AG04450 (cell line): ENCODE results near the gene PPP6R1. TPM values are rescaled to one million over a fixed set of nuclear protein-coding genes. Genes with fewer than 3 reads are reported as not detected.

Experiments
- CTCF ChIA-PET: fragments of 300-600, 350-600 bp; formaldehyde crosslinking; extraction: SDS; loops from one replicate; lab custom pipeline; 2022; ENCODE audit warnings: antibody characterized with exemption, inconsistent platforms; lab: Charles Lee
- POLR2A ChIA-PET: fragments of 350-600 bp; formaldehyde crosslinking; extraction: SDS; loops from one replicate; lab custom pipeline; 2021; ENCODE audit warnings: antibody characterized with exemption, inconsistent platforms; lab: Yijun Ruan, JAX
- DNase-seq: peaks from one replicate; pipeline ENCODE4 v3.0.0-alpha.2; 2011; ENCODE audit warnings: low read depth, low spot score
- H3K27ac ChIP-seq: one replicate; pipeline ENCODE4 v1.5.1; 2012; ENCODE audit warnings: low read depth, low read length, control low read depth
- H3K27me3 ChIP-seq: one replicate; pipeline ENCODE4 v1.6.0; 2012; ENCODE audit warnings: low read length; ENCODE audit not compliant: control insufficient read depth, insufficient read depth
- H3K4me3 ChIP-seq: 2 replicates; pipeline ENCODE4 v1.5.1; 2011; ENCODE audit warnings: mild to moderate bottlenecking, low read depth, low read length, control low read depth
- H3K9me3 ChIP-seq: 2 replicates; pipeline ENCODE4 v1.5.1; 2012; ENCODE audit warnings: low read length; ENCODE audit not compliant: control insufficient read depth, insufficient read depth
- CTCF ChIP-seq: IDR thresholded peaks from 2 replicates; pipeline ENCODE4 v1.5.1; 2011; ENCODE audit warnings: low read depth, low read length, control low read depth, inconsistent platforms
- polyA plus RNA-seq: library from polyadenylated mRNA; depleted of rRNA; stranded (reverse); fragments of >200 nt; gene quantifications from 2 replicates; pipeline ENCODE4 v1.2.3, GENCODE V29; 2011

The PPP6R1 gene
- polyA plus RNA-seq, 1 experiment = 24.5 TPM

DNA sequence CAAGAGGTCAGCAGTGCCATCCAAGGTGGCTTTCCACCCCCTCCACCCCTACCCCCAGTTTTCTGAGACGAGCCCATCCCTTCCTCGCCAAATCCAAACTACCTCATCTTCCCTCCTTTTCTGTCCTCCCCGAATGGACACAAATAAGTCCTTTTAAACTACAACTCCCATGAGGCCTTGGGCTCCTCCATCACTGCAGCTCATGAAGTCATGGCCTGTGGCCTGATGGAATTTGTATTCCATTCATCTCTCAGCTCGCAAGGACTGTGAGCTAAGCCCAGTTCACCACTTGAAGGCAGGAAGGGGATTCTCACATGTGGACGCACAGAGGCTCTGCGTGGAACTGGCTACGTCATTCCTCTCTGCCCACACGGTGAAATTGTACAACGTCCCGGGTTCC is 62.0 kb downstream of the PPP6R1 start:
- no peaks in the 10 kb centered on the region for H3K9me3 ChIP-seq
- CTCF ChIA-PET = no interaction called here
- no peak overlapping the region for H3K27ac ChIP-seq
- POLR2A ChIA-PET = no interaction called here
- TF ChIP-seq CTCF = no peak
- DNase-seq = no peak
- no peaks in the 10 kb centered on the region for H3K27me3 ChIP-seq
- H3K4me3 ChIP-seq = no peak overlapping the region

DNA sequence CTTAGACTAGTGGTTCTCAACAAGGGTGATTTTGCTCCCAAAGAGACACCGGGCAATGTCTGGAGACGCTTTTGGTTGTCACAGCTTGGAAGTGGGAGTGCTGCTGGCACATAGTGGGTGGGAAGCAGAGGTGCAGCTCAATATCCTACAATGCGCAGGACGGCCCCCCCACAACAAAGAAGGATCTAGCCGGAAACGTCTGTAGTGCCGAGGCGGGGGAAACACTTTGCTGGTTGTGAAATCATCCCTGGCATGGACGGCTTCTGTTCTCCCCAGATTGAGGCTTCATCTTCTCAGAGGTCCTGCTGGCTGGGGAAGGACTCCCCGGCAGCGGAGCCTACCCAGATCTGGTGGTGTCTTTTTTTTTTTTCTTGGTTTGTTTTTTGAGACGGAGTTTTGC is 65.3 kb downstream of the PPP6R1 start:
- Histone ChIP-seq H3K27me3 (no peaks in the 10 kb centered on the region), H3K9me3 (no peaks in the 10 kb centered on the region; the same call in 1 of the 2 replicates), H3K4me3 (no peak overlapping the region), H3K27ac (no peak overlapping the region)
- POLR2A ChIA-PET = no interaction called here
- TF ChIP-seq CTCF = no peak
- CTCF ChIA-PET = no interaction called here
- DNase-seq = no peak

GRCh38 chr19:55189403-55189835 is 69.4 kb downstream of the PPP6R1 start:
- Histone ChIP-seq H3K27me3 (peaks cover 10% of the 10 kb centered on the region), H3K9me3 (no peaks in the 10 kb centered on the region; the same call in 1 of the 2 replicates), H3K27ac (peak overlapping the region; percentile 73), H3K4me3 (no peak overlapping the region)
- ChIA-PET POLR2A (interaction anchor here (0.6 to 1.1 kb wide), 4 partner anchors 20 to 981 kb away, joined by 3 to 5 read pairs (median 3); partner anchors contain the start of gene PTPRH), CTCF (interaction anchor here (0.6 kb wide), 1 partner anchor 278 kb away, joined by 3 read pairs; no protein-coding TSS in a partner anchor)
- no peak for TF ChIP-seq CTCF
- DNase-seq = peak; percentile 73

DNA sequence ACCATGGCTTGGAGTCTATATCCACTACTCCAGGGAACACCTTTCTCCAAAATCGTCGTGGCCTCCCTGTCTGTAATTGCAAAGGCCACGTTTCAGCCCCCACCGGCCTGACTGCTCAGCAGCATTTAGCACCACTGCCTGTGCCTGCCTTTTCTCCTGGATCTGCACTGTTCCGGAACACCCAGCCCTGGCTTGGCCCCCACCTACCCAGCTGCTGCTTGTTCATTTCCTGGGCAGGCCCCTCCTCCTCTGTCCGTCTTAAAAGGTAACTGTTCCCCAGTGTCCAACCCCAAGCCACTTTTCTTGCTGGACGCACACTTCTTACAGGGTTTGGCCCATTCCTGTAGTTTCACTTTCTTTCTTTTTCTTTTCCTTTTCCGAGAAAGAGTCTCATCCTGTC is 70.2 kb downstream of the PPP6R1 start:
- CTCF ChIA-PET = interaction anchor here (0.6 kb wide), 1 partner anchor 279 kb away, joined by 3 read pairs; no protein-coding TSS in a partner anchor
- no peak for TF ChIP-seq CTCF
- peaks cover 10% of the 10 kb centered on the region for H3K27me3 ChIP-seq
- no peak overlapping the region for H3K4me3 ChIP-seq
- H3K9me3 ChIP-seq = no peaks in the 10 kb centered on the region; the same call in 1 of the 2 replicates
- H3K27ac ChIP-seq = no peak overlapping the region
- no peak for DNase-seq
- POLR2A ChIA-PET = no interaction called here

DNA sequence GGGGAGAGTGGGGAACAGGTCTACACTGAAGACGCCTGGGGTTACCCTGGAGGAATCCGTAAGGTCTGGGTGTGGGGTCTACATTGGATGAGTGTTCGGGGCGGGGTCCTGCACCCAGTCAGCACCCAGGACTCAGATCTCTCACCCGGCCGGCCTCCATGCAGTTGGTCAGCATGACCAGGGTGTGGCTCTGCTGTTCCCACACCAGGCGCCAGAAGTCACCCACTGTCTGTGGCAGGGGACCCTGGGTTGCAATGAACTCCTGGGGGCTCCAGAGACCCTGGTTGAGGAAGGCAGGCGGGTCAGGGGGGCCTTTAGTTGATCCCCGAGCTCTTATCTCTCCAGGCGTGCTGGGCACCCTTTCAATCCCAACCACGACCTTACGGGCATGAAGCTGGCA is 72.7 kb downstream of the PPP6R1 start:
- TF ChIP-seq CTCF = no peak
- peaks cover 19% of the 10 kb centered on the region for H3K27me3 ChIP-seq
- no peak overlapping the region for H3K27ac ChIP-seq
- H3K4me3 ChIP-seq = no peak overlapping the region
- no peak for DNase-seq
- CTCF ChIA-PET = no interaction called here
- POLR2A ChIA-PET = no interaction called here
- no peaks in the 10 kb centered on the region; the same call in 1 of the 2 replicates for H3K9me3 ChIP-seq
